C4-2B (cell line): ENCODE measurements around the gene RBFOX1.

Experiments
- H3K27ac ChIP-seq: fragments of 450-650 bp; 2 replicates; pipeline ENCODE4 v1.5.1; 2017
- ZFX ChIP-seq: fragments of 450-650 bp; IDR thresholded peaks from 2 replicates; pipeline ENCODE4 v1.6.1; 2017
- TF ChIP-seq, protein P1 (sequence below): fragments of 450-650 bp; conservative IDR thresholded peaks from 2 replicates; pipeline ENCODE4 v1.5.1; 2017; ENCODE audit warnings: mild to moderate bottlenecking

The RBFOX1 gene

GRCh38 chr16:7380911-7381310 is 48.3 kb downstream of the RBFOX1 start:
- H3K27ac ChIP-seq: no peak overlapping the region
- TF ChIP-seq ZFX: no peak
- TF ChIP-seq, protein P1, sequence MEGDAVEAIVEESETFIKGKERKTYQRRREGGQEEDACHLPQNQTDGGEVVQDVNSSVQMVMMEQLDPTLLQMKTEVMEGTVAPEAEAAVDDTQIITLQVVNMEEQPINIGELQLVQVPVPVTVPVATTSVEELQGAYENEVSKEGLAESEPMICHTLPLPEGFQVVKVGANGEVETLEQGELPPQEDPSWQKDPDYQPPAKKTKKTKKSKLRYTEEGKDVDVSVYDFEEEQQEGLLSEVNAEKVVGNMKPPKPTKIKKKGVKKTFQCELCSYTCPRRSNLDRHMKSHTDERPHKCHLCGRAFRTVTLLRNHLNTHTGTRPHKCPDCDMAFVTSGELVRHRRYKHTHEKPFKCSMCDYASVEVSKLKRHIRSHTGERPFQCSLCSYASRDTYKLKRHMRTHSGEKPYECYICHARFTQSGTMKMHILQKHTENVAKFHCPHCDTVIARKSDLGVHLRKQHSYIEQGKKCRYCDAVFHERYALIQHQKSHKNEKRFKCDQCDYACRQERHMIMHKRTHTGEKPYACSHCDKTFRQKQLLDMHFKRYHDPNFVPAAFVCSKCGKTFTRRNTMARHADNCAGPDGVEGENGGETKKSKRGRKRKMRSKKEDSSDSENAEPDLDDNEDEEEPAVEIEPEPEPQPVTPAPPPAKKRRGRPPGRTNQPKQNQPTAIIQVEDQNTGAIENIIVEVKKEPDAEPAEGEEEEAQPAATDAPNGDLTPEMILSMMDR: no peak

GRCh38 chr16:7381671-7382070 is 49.0 kb downstream of the RBFOX1 start:
- TF ChIP-seq, protein P1: no peak
- no peak for TF ChIP-seq ZFX
- H3K27ac ChIP-seq: no peak overlapping the region

GRCh38 chr16:7382521-7382920 is 49.9 kb downstream of the RBFOX1 start:
- TF ChIP-seq, protein P1: no peak
- TF ChIP-seq ZFX: no peak
- H3K27ac ChIP-seq: no peak overlapping the region

DNA sequence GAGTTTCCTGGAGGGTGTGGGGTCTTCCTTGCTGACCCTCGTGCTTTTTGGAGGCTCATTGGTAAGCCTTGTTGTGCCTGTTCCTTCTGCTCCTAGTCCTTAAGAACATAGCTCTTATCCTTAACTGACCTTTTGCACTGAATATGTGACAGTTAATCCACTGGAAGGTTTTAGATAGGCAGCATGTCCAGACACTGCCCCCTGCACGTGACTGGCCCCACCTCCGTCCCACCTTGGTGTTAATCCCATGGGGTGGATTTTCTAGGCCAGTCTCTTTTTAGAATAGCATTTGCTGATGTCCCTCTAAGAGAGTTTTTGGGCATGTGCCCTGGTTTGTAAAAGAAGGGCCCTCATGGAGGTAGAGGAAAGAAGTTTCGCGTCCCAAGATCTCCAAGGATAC is 58.3 kb downstream of the RBFOX1 start:
- TF ChIP-seq ZFX: no peak
- TF ChIP-seq, protein P1: no peak
- no peak overlapping the region for H3K27ac ChIP-seq

DNA sequence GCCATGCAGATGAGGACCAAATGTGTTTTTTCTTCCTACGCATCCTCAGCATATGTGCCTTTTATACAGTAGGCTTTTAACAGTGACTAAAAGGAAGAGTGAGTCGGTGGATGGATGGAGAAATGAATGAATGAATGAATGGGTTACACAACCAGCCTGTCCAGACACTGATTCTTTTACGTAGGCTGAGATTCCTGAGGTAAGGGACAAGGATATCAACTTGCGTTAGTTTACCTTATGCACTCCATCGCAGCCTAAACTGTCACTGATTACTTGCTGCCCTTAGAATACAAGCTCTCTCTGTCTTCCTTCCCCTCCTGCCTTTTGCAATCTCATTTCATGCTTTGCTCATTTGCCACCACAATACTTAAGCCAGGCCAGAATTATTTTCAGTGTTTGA is 59.0 kb downstream of the RBFOX1 start:
- TF ChIP-seq, protein P1: no peak
- no peak for TF ChIP-seq ZFX
- no peak overlapping the region for H3K27ac ChIP-seq

DNA sequence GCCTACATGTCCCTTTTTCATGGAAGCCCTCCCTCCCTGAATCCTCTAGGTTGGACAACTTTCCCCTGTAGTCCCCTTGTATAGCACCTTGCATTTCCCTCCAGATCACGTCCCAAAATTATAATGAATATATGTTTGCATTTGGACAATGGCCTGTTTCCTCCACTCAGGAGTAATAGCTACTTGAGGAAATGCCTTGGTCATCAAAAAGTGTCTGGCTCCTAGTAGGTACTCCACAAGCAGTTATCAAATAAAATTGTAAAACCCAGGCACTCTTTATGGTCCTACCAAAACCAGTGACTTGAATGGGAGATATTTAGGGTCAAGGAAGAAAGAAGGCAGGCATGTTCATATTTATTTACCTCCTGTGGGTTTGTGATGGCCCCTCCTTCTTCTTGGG is 59.6 kb downstream of the RBFOX1 start:
- no peak overlapping the region for H3K27ac ChIP-seq
- TF ChIP-seq, protein P1: no peak
- no peak for TF ChIP-seq ZFX

DNA sequence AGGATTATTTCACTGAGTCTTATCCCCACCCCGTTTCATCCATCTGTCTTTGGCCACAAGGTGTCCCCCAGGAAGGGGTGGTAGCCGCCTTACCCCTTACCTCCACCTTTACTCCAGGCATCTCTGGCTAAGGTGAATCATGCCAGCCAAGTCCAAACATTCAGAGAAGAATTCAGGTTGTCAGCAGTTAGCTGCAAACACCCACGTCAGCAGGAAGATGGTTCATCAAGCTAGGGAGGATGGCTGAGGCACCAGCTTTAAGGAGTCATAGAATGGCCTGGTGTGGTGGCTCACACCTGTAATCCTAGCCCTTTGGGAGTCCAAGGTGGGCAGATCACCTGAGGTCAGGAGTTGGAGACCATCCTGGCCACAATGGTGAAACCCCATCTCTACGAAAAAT is 61.0 kb downstream of the RBFOX1 start:
- H3K27ac ChIP-seq: no peak overlapping the region
- no peak for TF ChIP-seq ZFX
- TF ChIP-seq, protein P1: no peak
